ENCODE measurements around the gene NHSL1. TPM values are rescaled to one million over a fixed set of nuclear protein-coding genes. Genes with fewer than 3 reads are reported as not detected.

The NHSL1 gene
- total RNA-seq, 1 donor from 2014 or later, result 23.1 TPM

DNA sequence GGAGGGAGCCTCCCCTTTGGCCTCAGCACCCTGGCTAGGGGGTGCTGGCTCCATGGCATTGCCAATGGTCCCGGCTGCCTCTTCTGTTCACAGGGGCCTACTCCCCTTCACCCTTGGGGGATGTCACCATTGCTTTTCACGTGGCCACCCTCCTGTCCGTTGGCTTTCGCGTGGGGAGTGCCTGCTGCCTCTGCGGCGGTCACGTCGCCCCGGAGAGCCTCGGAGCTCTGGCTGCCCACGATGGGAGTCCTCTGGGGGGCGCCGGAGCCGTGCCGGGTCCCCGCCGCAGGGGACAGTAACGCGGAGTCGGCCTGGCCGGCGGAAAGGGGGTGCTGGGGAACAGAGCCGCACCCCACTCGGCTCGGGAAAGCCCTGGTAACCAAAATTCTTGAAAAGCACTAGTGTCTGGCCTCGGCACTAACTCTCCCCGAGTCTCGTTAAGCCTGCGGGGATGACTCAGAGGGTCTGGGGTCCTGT is 95.9 kb downstream of the NHSL1 start:
- Histone ChIP-seq H3K4me1 (peaks cover 34% of the 10 kb centered on the region), H3K27ac (peak overlapping the region; percentile 96), H3K27me3 (no peaks in the 10 kb centered on the region), H3K4me3 (peak overlapping the region; percentile 72 to 74), H3K36me3 (peaks cover 0 to 22% of the 10 kb centered on the region in 2 donors), H3K9me3 (no peaks in the 10 kb centered on the region)
- TF ChIP-seq POLR2A (IDR thresholded peaks at IDR 0.05) (no peak), POLR2AphosphoS5 (IDR thresholded peaks at IDR 0.05; ENCODE audit: insufficient read depth in 1 of 2, low read depth in 1 of 2) (no peak), CTCF (IDR thresholded peaks at IDR 0.05) (no peak)
- no peak for DNase-seq (ENCODE audit: extremely low spot score in 2 of 2)
- intact Hi-C loops (cut with DNase I), result no loop called here

GRCh38 chr6:138402838-138403187 is 96.5 kb downstream of the NHSL1 start:
- Histone ChIP-seq H3K4me3 (peak overlapping the region; percentile 72 to 74), H3K9me3 (no peaks in the 10 kb centered on the region), H3K27me3 (no peaks in the 10 kb centered on the region), H3K27ac (peak overlapping the region; percentile 96), H3K36me3 (peaks cover 0 to 17% of the 10 kb centered on the region in 2 donors), H3K4me1 (peaks cover 30% of the 10 kb centered on the region)
- intact Hi-C loops (cut with DNase I), result no loop called here
- TF ChIP-seq POLR2A (IDR thresholded peaks at IDR 0.05) (no peak), POLR2AphosphoS5 (IDR thresholded peaks at IDR 0.05; ENCODE audit: insufficient read depth in 1 of 2, low read depth in 1 of 2) (no peak), CTCF (IDR thresholded peaks at IDR 0.05) (no peak)
- no peak for DNase-seq (ENCODE audit: extremely low spot score in 2 of 2)

- intact Hi-C loops (cut with DNase I), result no loop called here
- no peak for DNase-seq (ENCODE audit: extremely low spot score in 2 of 2)
- Histone ChIP-seq H3K27me3 (no peaks in the 10 kb centered on the region), H3K9me3 (no peaks in the 10 kb centered on the region), H3K4me1 (peaks cover 24% of the 10 kb centered on the region), H3K4me3 (no peak overlapping the region), H3K27ac (no peak overlapping the region), H3K36me3 (peaks cover 0 to 10% of the 10 kb centered on the region in 2 donors)
- TF ChIP-seq CTCF (IDR thresholded peaks at IDR 0.05) (no peak), POLR2AphosphoS5 (IDR thresholded peaks at IDR 0.05; ENCODE audit: insufficient read depth in 1 of 2, low read depth in 1 of 2) (no peak), POLR2A (IDR thresholded peaks at IDR 0.05) (no peak)
These were observed 97.1 kb downstream of the NHSL1 start for GRCh38 chr6:138401960-138402837.

DNA sequence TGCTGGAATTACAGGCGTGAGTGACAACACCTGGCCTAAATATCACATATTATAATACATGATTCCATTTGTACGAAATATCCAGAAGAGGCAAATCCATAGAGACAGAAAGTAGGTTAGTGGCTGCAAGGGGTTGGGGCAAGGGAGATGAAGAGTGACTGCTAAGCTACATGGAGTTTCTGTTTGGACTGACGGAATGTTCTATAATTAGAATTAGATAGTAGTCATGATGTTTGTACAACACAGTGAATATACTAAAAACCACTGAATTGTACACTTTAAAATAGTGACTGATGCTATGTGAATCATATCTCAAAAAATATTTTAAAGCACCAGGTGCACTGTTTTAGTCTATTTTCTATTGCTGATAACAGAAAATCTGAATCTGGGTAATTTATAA is 99.0 kb downstream of the NHSL1 start:
- H3K27ac ChIP-seq, result no peak overlapping the region
- peaks cover 13% of the 10 kb centered on the region for H3K4me1 ChIP-seq
- no peak for TF ChIP-seq CTCF (IDR thresholded peaks at IDR 0.05)
- no peak for TF ChIP-seq POLR2A (IDR thresholded peaks at IDR 0.05)
- TF ChIP-seq POLR2AphosphoS5 (IDR thresholded peaks at IDR 0.05; ENCODE audit: insufficient read depth in 1 of 2, low read depth in 1 of 2), result no peak
- DNase-seq (ENCODE audit: extremely low spot score in 2 of 2), result no peak
- no peaks in the 10 kb centered on the region for H3K9me3 ChIP-seq
- no peaks in the 10 kb centered on the region for H3K27me3 ChIP-seq
- H3K36me3 ChIP-seq, result no peaks in the 10 kb centered on the region
- H3K4me3 ChIP-seq, result no peak overlapping the region
- intact Hi-C loops (cut with DNase I), result no loop called here
